ENCODE data around the gene TNMD.

The TNMD gene

DNA sequence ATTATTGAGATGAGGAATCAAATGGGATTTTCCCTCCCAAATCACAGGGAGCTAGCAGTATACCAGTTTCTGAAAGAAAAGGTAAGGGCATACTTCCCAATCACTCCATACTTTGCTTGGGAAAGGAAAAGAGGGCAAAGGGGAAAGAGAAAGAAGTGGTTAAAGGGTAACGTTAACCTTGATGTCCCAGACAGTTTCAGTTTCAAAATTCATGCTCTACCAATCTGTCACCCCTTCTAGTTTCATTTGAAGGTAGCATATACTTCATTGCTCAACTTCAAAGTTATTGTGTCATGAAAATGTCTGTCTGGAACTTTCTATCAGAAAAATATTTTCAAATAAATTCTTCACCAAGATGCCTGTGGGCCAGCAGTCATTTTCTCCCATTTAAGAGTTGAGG, 16.0 kb downstream of the TNMD start:
- no peak for ATAC-seq (ENCODE audit: low read depth)
- no peak overlapping the region for H3K4me3 ChIP-seq (ENCODE audit: severe bottlenecking)
- DNase-seq (ENCODE audit: low spot score) = no peak
- TF ChIP-seq CTCF (IDR thresholded peaks at IDR 0.05; ENCODE audit: poor library complexity, severe bottlenecking) = no peak
- no peaks in the 10 kb centered on the region for H3K36me3 ChIP-seq (ENCODE audit: low read depth)
- H3K27me3 ChIP-seq (ENCODE audit: insufficient read depth, poor library complexity, severe bottlenecking) = no peaks in the 10 kb centered on the region
- H3K9me3 ChIP-seq (ENCODE audit: severe bottlenecking) = no peaks in the 10 kb centered on the region
- no peaks in the 10 kb centered on the region for H3K4me1 ChIP-seq (ENCODE audit: insufficient read depth, poor library complexity, severe bottlenecking)
- no peak overlapping the region for H3K27ac ChIP-seq (ENCODE audit: poor library complexity, severe bottlenecking)

GRCh38 chrX:100606753-100607152, 22.0 kb downstream of the TNMD start:
- H3K27me3 ChIP-seq (ENCODE audit: insufficient read depth, poor library complexity, severe bottlenecking) = no peaks in the 10 kb centered on the region
- no peak for TF ChIP-seq CTCF (IDR thresholded peaks at IDR 0.05; ENCODE audit: poor library complexity, severe bottlenecking)
- no peak overlapping the region for H3K4me3 ChIP-seq (ENCODE audit: severe bottlenecking)
- DNase-seq (ENCODE audit: low spot score) (no peak), ATAC-seq (ENCODE audit: low read depth) (no peak)
- no peaks in the 10 kb centered on the region for H3K4me1 ChIP-seq (ENCODE audit: insufficient read depth, poor library complexity, severe bottlenecking)
- H3K9me3 ChIP-seq (ENCODE audit: severe bottlenecking) = no peaks in the 10 kb centered on the region
- no peaks in the 10 kb centered on the region for H3K36me3 ChIP-seq (ENCODE audit: low read depth)
- no peak overlapping the region for H3K27ac ChIP-seq (ENCODE audit: poor library complexity, severe bottlenecking)

GRCh38 chrX:100609591-100609990, 24.9 kb downstream of the TNMD start:
- Histone ChIP-seq H3K27me3 (ENCODE audit: insufficient read depth, poor library complexity, severe bottlenecking) (no peaks in the 10 kb centered on the region), H3K4me1 (ENCODE audit: insufficient read depth, poor library complexity, severe bottlenecking) (no peaks in the 10 kb centered on the region), H3K27ac (ENCODE audit: poor library complexity, severe bottlenecking) (no peak overlapping the region), H3K36me3 (ENCODE audit: low read depth) (no peaks in the 10 kb centered on the region), H3K4me3 (ENCODE audit: severe bottlenecking) (no peak overlapping the region), H3K9me3 (ENCODE audit: severe bottlenecking) (no peaks in the 10 kb centered on the region)
- TF ChIP-seq CTCF (IDR thresholded peaks at IDR 0.05; ENCODE audit: poor library complexity, severe bottlenecking) = no peak
- ATAC-seq (ENCODE audit: low read depth) (no peak), DNase-seq (ENCODE audit: low spot score) (no peak)

DNA sequence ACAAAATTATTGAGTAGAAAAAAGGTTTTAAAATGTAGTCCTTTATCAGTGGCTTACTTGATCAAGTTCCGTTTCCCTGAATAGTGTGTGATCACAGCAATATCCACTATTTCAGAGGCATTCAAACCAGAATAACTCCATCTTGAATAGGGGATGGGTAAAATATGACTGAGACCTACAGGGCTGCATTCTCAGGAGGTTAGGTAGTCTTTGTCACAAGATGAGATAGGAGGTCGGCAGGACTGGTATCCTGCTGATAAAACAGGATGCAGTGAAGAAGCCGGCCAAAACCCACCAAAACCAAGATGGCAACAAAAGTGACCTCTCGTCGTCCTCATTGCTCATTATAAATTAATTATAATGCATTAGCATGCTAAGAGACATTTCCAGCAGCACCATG, 27.2 kb downstream of the TNMD start:
- Histone ChIP-seq H3K4me3 (ENCODE audit: severe bottlenecking) (no peak overlapping the region), H3K4me1 (ENCODE audit: insufficient read depth, poor library complexity, severe bottlenecking) (no peaks in the 10 kb centered on the region), H3K27ac (ENCODE audit: poor library complexity, severe bottlenecking) (no peak overlapping the region), H3K9me3 (ENCODE audit: severe bottlenecking) (no peaks in the 10 kb centered on the region), H3K36me3 (ENCODE audit: low read depth) (no peaks in the 10 kb centered on the region), H3K27me3 (ENCODE audit: insufficient read depth, poor library complexity, severe bottlenecking) (no peaks in the 10 kb centered on the region)
- DNase-seq (ENCODE audit: low spot score) (no peak), ATAC-seq (ENCODE audit: low read depth) (no peak)
- no peak for TF ChIP-seq CTCF (IDR thresholded peaks at IDR 0.05; ENCODE audit: poor library complexity, severe bottlenecking)

GRCh38 chrX:100615005-100615404, 30.3 kb downstream of the TNMD start:
- H3K27ac ChIP-seq (ENCODE audit: poor library complexity, severe bottlenecking) = no peak overlapping the region
- TF ChIP-seq CTCF (IDR thresholded peaks at IDR 0.05; ENCODE audit: poor library complexity, severe bottlenecking) = peak; percentile 38
- no peak overlapping the region for H3K4me3 ChIP-seq (ENCODE audit: severe bottlenecking)
- H3K4me1 ChIP-seq (ENCODE audit: insufficient read depth, poor library complexity, severe bottlenecking) = no peaks in the 10 kb centered on the region
- H3K27me3 ChIP-seq (ENCODE audit: insufficient read depth, poor library complexity, severe bottlenecking) = no peaks in the 10 kb centered on the region
- H3K9me3 ChIP-seq (ENCODE audit: severe bottlenecking) = no peaks in the 10 kb centered on the region
- DNase-seq (ENCODE audit: low spot score) (no peak), ATAC-seq (ENCODE audit: low read depth) (peak; percentile 45; the same call in 1 of the 3 replicates)
- no peaks in the 10 kb centered on the region for H3K36me3 ChIP-seq (ENCODE audit: low read depth)
